Retinal pigment epithelial cell (primary cell): ENCODE data around the gene CLASRP.
"Not testable (repeated sequence)": the region's sequence is repeated elsewhere in the genome, so short reads cannot be mapped to it uniquely, and the experiment has no call there.

ENCODE experiments used
- DNase-seq: peaks from one replicate; pipeline ENCODE4 v3.0.0-alpha.2; 2010; ENCODE audit warnings: low read depth
- H3K4me3 ChIP-seq: 2 replicates; pipeline ENCODE4 v1.5.1; 2011; ENCODE audit warnings: mild to moderate bottlenecking, low read length, control low read depth, moderate library complexity
- TF ChIP-seq, protein P1 (sequence below): conservative IDR thresholded peaks from 2 replicates; pipeline ENCODE4 v1.5.1; 2011; ENCODE audit warnings: low read depth, low read length, control low read depth, inconsistent platforms

The CLASRP gene

DNA sequence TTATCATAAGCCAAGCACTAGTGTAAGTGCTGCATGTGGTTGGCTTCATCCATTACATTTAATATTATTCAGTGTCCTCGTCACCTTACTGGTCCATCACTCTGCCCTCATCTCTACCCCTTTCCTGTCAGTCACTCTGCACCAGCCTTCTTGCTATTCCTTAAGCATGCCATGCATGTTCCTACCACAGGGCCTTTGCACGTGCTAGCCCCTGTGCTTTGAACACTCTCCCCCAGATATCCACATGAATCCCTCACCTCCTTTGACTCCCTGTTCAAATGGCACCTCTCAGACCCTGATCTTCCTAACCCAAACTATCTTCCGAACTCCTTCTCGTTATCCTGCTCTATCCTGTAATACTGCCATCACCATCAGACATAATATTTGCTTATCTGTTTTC lies 40.8 kb upstream of the CLASRP start:
- H3K4me3 ChIP-seq = no peak overlapping the region
- TF ChIP-seq, protein P1, sequence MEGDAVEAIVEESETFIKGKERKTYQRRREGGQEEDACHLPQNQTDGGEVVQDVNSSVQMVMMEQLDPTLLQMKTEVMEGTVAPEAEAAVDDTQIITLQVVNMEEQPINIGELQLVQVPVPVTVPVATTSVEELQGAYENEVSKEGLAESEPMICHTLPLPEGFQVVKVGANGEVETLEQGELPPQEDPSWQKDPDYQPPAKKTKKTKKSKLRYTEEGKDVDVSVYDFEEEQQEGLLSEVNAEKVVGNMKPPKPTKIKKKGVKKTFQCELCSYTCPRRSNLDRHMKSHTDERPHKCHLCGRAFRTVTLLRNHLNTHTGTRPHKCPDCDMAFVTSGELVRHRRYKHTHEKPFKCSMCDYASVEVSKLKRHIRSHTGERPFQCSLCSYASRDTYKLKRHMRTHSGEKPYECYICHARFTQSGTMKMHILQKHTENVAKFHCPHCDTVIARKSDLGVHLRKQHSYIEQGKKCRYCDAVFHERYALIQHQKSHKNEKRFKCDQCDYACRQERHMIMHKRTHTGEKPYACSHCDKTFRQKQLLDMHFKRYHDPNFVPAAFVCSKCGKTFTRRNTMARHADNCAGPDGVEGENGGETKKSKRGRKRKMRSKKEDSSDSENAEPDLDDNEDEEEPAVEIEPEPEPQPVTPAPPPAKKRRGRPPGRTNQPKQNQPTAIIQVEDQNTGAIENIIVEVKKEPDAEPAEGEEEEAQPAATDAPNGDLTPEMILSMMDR = no peak
- DNase-seq = no peak

DNA sequence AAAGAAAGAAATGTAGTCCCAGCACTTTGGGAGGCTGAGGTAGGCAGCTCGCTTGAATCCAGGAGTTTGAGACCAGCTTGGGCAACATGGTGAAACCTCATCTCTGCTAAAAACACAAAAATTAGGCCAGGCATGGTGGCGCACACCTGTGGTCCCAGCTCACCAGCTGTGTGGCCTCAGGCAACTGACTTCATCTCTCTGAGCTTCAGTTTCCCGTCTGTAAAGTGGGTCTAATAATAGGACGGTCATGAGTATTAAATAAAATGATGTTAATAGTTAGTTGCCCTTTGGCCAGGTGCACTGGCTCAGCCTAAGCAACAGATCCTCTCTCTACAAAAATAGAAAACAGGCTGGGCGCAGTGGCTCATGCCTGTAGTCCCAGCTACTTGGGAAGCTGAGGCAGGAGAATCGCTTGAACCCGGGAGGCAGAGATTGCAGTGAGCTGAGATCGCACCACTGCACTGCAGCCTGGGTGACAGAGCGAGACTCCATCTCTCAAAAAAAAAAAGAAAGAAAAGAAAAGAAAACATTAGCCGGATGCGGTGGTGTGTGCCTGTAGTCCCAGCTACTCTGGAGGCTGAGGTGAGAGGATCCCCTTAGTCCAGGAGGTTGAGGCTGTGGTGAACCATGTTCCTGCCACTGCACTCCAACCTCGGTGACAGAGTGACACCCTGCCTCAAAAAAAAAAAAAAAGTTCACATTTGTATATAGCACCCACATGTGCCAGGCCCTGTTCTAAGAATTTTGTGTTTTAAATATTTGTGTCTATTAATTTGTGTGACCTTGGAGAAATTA lies 39.5 kb upstream of the CLASRP start:
- H3K4me3 ChIP-seq, DNase-seq: not testable (repeated sequence)

DNA sequence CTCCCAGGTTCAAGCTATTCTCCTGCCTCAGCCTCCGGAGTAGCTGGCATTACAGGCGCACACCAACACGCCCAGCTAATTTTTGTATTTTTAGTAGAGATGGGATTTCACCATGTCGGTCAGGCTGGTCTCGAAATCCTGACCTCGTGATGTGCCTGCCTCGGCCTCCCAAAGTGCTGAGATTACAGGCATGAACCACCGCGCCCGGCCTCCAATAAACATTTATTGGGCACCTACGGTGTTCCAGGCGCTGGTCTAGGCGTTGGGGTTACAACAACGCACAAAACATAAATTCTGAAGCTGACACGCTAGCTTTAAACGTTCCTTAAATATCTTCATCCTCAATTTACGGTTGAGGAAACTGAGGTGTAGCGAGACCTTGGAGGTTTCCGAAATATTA lies 38.2 kb upstream of the CLASRP start:
- not testable (repeated sequence) for DNase-seq
- H3K4me3 ChIP-seq = peak overlapping the region; percentile 52

DNA sequence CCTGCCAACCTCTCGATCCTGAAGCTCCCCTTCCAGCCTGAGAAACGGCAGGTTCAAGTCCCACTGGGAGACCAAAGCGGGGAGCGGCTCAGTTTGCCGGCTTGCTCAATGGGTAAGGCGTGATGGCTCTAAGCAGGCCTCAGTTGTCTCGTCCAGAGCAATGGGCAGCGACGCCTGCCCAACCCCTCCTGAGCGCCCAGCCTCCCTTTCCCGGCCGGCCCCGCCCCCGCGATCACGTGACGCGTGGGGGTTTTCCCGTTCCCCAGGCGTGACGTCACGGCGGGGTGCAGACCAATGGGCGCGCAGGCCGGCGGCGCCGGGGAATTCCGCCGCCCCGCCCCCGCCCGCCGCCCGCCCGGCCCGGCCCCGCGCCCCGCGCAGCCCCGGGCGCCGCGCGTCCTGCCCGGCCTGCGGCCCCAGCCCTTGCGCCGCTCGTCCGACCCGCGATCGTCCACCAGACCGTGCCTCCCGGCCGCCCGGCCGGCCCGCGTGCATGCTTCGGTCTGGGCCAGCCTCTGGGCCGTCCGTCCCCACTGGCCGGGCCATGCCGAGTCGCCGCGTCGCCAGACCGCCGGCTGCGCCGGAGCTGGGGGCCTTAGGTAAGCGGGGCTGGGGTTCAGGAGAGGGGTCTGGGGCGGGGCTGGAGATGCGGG lies 37.6 kb upstream of the CLASRP start, which contains the start of gene RELB:
Gene RELB (plus strand): TSS at position 378 of the 653 bp plus-strand sequence. CDS start 116 bp downstream, at position 494.
- DNase-seq = peak; percentile 46
- TF ChIP-seq, protein P1 = no peak
- peak within 1 kb of the TSS; percentile 73 for H3K4me3 ChIP-seq

DNA sequence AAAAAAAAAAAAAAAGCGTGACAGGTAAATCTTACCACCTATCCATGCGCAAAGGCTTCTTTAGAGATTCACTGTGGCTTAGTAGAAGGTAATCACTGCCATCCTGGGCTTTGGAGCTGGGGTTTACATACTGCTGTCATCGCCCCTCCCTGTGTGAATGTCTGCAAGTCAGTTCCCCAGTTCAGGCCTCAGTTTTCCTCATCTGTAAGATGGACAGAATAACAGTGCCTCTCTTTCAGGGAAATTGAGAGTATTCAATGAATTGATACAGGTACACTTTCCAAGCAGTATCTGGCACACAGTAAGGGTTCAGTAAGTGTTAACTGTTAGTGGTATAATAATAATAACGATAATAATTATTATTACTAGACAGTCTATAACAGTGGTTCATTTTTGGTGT lies 35.4 kb upstream of the CLASRP start:
- no peak overlapping the region for H3K4me3 ChIP-seq
- TF ChIP-seq, protein P1 = no peak
- DNase-seq = no peak

DNA sequence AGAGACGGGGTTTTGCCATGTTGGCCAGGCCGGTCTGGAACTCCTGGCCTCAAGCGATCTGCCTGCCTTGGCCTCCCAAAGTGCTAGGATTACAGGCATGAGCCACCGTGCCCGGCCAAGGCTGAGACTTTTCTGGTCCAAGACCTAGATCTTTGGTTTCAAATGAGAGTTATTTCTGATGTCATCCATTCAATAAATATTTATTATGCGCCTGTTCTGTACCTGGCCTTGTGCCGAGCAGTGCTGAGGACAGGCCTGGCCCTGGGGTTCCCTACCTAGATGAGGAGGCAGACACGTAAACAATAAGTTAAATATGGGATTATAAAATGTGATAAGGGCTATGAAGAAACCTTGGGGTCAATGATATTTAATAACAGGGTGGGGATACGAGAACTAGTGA lies 33.1 kb upstream of the CLASRP start:
- DNase-seq = no peak
- H3K4me3 ChIP-seq = no peak overlapping the region
- TF ChIP-seq, protein P1 = no peak

DNA sequence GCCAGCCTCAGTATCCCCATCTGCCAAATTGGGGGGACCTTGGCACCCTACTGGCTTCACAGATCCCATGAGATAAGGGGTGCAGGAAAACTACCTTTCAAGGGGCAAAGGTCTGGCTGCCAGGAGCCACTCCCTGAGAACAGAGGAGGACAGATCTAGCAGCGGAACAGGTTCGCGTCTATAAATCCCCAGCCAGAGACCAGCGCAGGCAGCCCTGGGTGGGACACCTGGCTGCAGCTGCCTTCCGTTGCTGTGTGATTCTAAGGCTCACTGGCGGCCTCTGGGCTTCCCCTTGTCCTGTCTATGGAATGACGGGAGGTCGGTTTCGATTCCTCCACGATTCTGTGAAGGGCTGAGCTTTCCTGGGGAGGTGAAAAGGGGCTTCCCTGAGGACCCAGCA lies 30.3 kb upstream of the CLASRP start:
- no peak for DNase-seq
- H3K4me3 ChIP-seq = no peak overlapping the region
- TF ChIP-seq, protein P1 = no peak

DNA sequence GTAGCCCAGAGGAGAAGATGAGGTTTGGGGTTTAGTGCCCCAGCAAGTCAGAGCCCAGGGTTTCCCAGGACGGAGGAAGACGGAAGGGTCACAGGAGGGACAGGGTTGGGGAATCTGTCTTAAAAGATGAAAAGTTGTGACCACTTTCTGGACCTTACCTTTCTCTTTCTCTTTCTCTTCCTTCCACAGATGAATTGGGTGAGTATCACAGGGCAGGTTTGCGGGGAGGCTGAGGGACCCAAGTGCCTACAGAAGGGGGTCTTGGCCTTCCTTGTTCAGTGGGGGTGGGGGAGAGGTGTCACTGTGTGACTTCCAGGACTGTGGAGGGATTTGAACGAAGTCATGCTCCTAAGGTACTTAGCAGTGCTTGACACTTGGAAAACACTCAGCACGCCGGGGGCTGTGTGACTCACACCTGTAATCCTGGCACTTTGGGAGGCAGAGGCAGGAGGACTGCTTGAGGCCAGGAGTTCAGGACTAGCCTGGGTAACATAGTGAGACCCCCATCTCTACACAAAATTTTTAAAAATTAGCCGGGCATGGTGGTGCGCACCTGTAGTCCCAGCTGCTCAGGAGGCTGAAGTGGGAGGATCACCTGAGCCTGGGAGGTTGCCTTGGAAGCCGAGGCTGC lies 29.1 kb upstream of the CLASRP start:
- no peak for DNase-seq
- no peak overlapping the region for H3K4me3 ChIP-seq
- TF ChIP-seq, protein P1 = no peak
